Measurements from ENCODE around the gene ENPEP.

GRCh38 chr4:110499126-110499525 lies 23.2 kb downstream of the ENPEP start:
- TF ChIP-seq ZNF532 (CRISPR knock-in tag; IDR thresholded peaks at IDR 0.05; ENCODE audit: borderline replicate concordance) (no peak), CTCF (IDR thresholded peaks at IDR 0.05) (no peak), GRHL2 (CRISPR knock-in tag; IDR thresholded peaks at IDR 0.05; ENCODE audit: insufficient replicate concordance, severe bottlenecking) (no peak), MAX (CRISPR knock-in tag; IDR thresholded peaks at IDR 0.05) (no peak), ATF3 (CRISPR knock-in tag; conservative IDR thresholded peaks at IDR 0.05) (no peak), ATF6 (CRISPR knock-in tag; IDR thresholded peaks at IDR 0.05) (no peak), USF1 (CRISPR knock-in tag; IDR thresholded peaks at IDR 0.05) (no peak), ATF1 (CRISPR knock-in tag; IDR thresholded peaks at IDR 0.05) (no peak)

Data from WTC11 (cell line).